Measurements from ENCODE around the gene INIP. TPM values are rescaled to one million over a fixed set of nuclear protein-coding genes. Genes with fewer than 3 reads are reported as not detected.

The INIP gene
- total RNA-seq, 1 experiment from 2014 or later, result 16.0 TPM

- no peak for TF ChIP-seq ARID4B (CRISPR knock-in tag; IDR thresholded peaks at IDR 0.05; ENCODE audit: borderline replicate concordance)
- no peak for TF ChIP-seq ZNF671 (CRISPR knock-in tag; IDR thresholded peaks at IDR 0.05)
- TF ChIP-seq ZNF317 (CRISPR knock-in tag; IDR thresholded peaks at IDR 0.05; ENCODE audit: borderline replicate concordance, low read depth), result no peak
- no peak for TF ChIP-seq FOXK1 (CRISPR knock-in tag; IDR thresholded peaks at IDR 0.05)
- no peak for TF ChIP-seq MXD4 (CRISPR knock-in tag; IDR thresholded peaks at IDR 0.05; ENCODE audit: borderline replicate concordance)
- TF ChIP-seq ERG (CRISPR knock-in tag; IDR thresholded peaks at IDR 0.05), result no peak
Observed at GRCh38 chr9:112665347-112665746, 52.6 kb downstream of the INIP start (continued).

GRCh38 chr9:112664531-112664930, 53.4 kb downstream of the INIP start:
- Mint-ChIP-seq H3K9me3 (no peaks in the 10 kb centered on the region), H3K4me3 (no peak overlapping the region), H3K4me1 (peaks cover 9% of the 10 kb centered on the region), H3K36me3 (peaks cover 1% of the 10 kb centered on the region; the same call in 1 of the 2 replicates), H3K27ac (no peak overlapping the region), H3K27me3 (ENCODE audit: low read depth) (no peaks in the 10 kb centered on the region)
- DNase-seq (ENCODE audit: low spot score) (no peak), ATAC-seq (no peak)
- CTCF ChIA-PET, result interaction anchor here (0.8 to 1.5 kb wide), 2 partner anchors 10 to 53 kb away, joined by 3 to 4 read pairs; partner anchors contain the start of gene INIP
- POLR2A ChIA-PET, result interaction anchor here (0.6 kb wide), 1 partner anchor 554 kb away, joined by 3 read pairs; no protein-coding TSS in a partner anchor
- no peak for TF ChIP-seq SOX15 (CRISPR knock-in tag; IDR thresholded peaks at IDR 0.05)
- TF ChIP-seq NR3C1 (CRISPR knock-in tag; conservative IDR thresholded peaks at IDR 0.05; ENCODE audit: low read depth), result no peak
- no peak for TF ChIP-seq E2F1 (CRISPR knock-in tag; IDR thresholded peaks at IDR 0.05)
- TF ChIP-seq RELA (CRISPR knock-in tag; IDR thresholded peaks at IDR 0.05; ENCODE audit: borderline replicate concordance), result no peak
- no peak for TF ChIP-seq SMAD4 (CRISPR knock-in tag; IDR thresholded peaks at IDR 0.05)
- no peak for TF ChIP-seq MAX (CRISPR knock-in tag; IDR thresholded peaks at IDR 0.05)
- no peak for TF ChIP-seq ERG (CRISPR knock-in tag; IDR thresholded peaks at IDR 0.05)
- TF ChIP-seq STAT6 (CRISPR knock-in tag; conservative IDR thresholded peaks at IDR 0.05; ENCODE audit: low read depth), result no peak
- TF ChIP-seq ZNF512 (CRISPR knock-in tag; IDR thresholded peaks at IDR 0.05; ENCODE audit: borderline replicate concordance), result no peak
- no peak for TF ChIP-seq CREM (CRISPR knock-in tag; IDR thresholded peaks at IDR 0.05)
- TF ChIP-seq EMX1 (CRISPR knock-in tag; IDR thresholded peaks at IDR 0.05), result no peak
- no peak for TF ChIP-seq RORB (CRISPR knock-in tag; IDR thresholded peaks at IDR 0.05)
- no peak for TF ChIP-seq NR1H2 (CRISPR knock-in tag; IDR thresholded peaks at IDR 0.05)
- TF ChIP-seq CREB1 (CRISPR knock-in tag; IDR thresholded peaks at IDR 0.05), result no peak
- TF ChIP-seq USF2 (CRISPR knock-in tag; IDR thresholded peaks at IDR 0.05), result no peak
